GM19351 (cell line): Measurements from ENCODE around the gene MEI4.
A peak's percentile ranks its signal among the peaks of the same experiment; 100 is the strongest.
"Not testable (repeated sequence)": the region's sequence is repeated elsewhere in the genome, so short reads cannot be mapped to it uniquely, and the experiment has no call there.

Experiments
- ATAC-seq: cut with Tn5 transposase; IDR thresholded peaks from one replicate; pipeline ENCODE4 v1.9.1; 2021; ENCODE audit warnings: mild to moderate bottlenecking, moderate library complexity; ENCODE audit not compliant: unreplicated experiment

The MEI4 gene

DNA sequence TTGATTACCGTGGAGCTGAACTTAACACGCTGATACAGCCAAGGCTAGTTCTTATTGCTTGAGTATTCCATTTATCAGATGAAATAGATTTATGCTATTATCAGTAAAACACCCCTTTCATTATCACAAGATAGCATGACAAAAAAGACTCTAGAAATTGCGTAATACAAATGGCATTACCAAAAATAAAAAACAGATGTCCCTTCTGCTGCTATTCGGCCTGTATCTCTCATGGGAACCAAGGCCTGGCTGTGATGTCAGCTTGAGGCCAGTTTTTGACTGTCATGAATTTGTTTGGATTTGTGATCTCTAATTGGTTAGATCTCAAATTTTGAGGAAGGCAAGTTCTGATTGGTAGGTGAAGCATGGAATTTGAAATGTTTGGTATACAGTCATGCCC is 25.2 kb downstream of the MEI4 start:
- ATAC-seq, result no peak

DNA sequence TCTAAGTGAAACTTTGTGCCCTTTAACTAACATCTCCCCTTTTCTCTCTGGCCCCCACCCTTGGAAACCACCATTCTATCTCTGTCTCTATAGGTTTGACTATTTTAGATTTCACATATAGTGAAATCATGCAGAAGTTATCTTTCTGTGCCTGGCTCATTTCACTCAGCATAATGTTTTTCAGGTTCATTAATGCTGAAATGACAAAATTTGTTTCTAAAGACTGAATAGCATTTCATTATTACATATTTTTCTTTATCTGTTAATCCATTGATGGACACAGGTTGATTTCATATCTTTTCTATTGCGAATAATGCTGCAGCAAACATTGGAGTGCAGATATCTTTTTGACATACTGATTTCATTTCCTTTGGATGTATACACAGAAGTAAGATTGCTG is 30.7 kb downstream of the MEI4 start:
- no peak for ATAC-seq

DNA sequence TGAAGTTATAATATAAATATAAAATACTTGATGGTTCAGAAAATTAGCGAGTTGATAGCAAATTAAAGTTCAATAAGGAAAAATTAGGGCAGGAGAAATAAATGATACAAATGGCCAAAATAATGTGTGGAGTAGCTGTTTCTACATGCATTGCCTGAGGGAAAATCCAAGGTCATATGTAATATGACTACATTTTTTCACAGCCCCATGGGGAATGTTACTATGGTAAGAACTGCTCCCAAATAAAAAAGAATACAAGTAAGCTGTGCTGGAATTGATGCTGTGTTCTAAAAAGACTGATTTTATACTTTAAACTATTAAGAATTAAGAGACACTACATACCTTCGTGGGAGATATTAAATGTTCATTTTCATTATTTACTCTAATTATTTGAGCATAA is 34.1 kb downstream of the MEI4 start:
- ATAC-seq, result no peak

DNA sequence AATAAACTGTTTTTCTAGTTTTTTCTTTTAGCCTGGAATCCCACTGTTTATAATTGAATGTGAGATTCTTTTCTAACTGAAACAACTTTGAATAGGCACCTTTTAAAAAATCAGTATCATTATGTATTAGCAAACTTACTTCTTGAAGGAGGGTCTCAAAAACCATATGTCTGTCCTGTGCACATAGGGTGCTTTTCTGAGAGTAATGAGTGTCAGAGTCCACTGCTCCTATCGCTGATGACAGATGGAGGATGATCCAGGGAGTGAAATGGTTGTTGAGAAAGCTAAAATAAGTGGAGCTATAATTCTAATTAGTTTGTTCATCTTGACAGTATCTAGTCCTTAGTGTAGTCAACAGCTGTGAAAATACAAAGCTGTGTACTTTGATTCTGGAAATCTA is 35.8 kb downstream of the MEI4 start:
- no peak for ATAC-seq

DNA sequence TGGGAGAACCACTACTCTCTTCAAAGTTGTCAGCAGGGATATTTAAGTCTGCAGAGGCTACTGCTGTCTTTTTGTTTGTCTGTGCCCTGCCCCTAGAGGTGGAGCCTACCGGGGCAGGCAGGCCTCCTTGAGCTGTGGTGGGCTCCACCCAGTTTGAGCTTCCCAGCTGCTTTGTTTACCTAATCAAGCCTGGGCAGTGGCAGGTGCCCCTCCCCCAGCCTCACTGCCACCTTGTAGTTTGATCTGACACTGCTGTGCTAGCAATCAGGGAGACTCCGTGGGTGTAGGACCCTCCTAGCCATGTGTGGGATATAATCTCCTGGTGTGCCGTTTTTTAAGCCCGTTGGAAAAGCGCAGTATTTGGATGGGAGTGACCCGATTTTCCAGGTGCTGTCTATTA is 47.3 kb downstream of the MEI4 start:
- ATAC-seq, result not testable (repeated sequence)

DNA sequence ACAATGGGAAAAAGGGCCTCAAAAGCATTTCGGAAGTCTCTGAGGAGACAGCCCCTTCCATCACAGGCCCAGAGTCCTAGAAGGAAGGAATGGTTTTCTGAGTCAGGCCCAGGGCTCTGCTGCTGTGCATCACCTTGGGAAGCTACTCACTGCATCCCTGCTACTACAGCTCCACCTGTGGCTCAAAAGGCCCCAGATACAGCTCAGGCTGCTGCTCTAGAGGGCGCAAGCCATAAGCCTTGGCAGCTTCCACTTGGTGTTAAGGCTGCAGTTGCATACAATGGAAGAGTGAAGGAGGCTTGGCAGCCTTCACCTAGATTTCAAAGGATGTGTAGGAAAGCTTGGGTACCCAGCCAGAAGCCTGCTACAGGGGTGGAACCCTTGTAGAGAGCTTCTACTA is 54.8 kb downstream of the MEI4 start:
- ATAC-seq, result no peak

DNA sequence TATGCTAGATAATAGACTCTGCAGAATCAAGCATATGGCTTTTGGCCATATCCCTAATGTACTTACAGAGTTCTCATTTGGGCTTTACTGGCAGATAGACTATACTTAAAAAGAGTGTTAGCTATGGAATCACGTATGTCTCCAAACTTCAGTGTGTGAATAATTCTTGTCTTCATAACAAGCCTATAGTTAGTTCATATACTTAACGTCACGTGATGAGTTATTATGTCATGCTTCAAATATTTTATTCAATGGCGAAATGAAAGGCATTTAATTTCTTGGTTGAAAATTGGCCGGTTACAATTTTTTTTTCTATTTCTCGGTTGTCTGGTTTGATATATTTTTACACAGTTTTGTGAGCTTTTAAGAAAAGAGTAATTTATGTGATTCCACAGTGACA is 62.7 kb downstream of the MEI4 start:
- no peak for ATAC-seq

DNA sequence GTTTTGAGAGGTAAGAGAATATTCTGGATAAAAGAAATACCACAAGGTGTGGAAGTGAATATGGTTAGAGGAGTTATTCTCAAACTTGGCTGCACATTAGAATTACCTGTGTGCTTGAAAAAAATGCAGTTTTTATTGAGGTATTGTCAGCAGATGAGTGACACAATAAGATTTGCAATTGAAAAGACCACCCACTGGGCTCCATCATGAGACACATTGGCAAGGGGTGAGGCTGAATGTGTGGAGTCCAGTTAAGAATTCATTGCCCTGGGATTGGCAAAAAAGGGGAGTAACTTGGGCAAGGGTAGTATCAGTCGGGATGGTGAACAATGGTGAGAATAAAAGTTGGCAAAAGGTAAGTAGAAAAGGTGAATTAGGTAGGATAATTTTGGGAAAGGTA is 63.5 kb downstream of the MEI4 start:
- ATAC-seq, result no peak

DNA sequence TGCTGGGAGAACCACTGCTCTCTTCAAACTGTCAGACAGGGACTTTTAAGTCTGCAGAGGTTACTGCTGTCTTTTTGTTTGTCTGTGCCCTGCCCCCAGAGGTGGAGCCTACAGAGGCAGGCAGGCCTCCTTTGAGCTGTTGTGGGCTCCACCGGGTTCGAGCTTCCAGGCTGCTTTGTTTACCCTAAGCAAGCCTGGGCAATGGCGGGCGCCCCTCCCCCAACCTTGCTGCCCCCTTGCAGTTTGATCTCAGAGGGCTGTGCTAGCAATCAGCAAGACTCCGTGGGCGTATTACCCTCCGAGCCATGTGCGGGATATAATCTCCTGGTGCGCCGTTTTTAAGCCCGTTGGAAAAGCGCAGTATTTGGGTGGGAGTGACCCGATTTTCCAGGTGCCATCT is 83.2 kb downstream of the MEI4 start:
- not testable (repeated sequence) for ATAC-seq

DNA sequence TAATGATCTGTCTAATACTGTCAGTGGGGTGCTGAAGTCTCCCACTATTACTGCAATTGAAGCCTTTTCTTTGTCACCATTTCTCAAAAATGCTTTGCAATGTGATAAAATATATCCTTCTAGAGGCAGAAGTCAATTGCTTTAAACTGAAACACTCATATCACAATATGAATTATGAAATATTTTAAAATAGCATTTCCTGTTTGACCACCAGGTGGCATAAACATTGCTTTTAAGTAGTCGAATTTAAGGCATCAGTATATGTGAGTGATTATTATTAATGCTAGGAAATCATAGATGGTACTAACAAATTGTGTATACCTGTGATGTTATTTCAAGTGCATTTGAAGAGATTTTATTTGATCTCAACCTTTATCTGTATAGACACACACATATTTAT is 87.5 kb downstream of the MEI4 start:
- peak; percentile 53 for ATAC-seq

DNA sequence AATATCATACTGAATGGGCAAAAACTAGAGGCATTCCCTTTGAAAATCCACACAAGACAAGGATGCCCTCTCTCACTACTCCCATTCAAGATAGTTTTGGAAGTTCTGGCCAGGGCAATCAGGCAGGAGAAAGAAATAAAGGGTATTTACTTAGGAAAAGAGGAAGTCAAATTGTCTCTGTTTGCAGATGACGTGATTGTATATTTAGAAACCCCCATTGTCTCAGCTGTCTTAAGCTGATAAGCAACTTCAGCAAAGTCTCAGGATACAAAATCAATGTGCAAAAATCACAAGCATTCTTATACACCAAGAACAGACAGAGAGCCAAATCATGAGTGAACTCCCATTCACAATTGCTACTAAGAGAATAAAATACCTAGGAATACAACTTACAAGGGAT is 99.3 kb downstream of the MEI4 start:
- ATAC-seq, result not testable (repeated sequence)

DNA sequence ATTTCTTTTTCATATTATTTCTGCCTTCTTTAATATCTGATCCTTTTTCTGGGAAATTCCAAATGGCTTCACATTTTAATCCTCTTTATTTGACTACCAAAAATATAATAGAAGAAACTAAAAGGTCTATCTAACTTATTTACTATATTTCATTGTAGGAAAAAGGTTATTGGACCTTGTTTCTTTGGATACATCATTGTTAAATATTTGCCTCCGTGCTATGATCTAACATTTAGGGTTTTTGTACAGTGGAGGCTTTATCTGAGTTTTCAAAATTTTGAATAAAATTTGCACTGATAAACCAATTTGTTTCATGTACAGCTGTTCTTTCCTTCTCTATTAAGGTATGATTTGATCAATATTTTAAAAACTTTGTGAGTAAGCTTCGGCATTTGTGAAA is 109.5 kb downstream of the MEI4 start:
- no peak for ATAC-seq

DNA sequence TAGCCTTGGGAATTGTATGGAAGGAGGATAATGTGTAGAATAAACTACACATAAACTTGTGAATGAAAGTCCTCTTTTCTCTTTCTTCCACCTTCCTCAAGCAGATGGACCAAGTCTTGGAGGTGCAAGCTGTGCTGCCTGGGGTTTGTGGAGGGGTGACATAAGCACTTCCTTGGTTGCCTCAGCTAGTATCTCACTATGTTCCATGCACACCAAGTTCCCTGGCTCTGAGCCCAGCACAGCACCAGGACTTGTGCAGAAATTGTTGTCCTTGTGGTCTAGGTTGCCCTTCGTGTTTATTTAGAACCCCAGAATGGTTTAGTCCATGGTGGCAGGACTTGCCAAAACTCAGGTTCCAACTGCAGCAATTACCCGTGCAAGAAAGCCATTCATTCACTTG is 110.3 kb downstream of the MEI4 start:
- no peak for ATAC-seq

DNA sequence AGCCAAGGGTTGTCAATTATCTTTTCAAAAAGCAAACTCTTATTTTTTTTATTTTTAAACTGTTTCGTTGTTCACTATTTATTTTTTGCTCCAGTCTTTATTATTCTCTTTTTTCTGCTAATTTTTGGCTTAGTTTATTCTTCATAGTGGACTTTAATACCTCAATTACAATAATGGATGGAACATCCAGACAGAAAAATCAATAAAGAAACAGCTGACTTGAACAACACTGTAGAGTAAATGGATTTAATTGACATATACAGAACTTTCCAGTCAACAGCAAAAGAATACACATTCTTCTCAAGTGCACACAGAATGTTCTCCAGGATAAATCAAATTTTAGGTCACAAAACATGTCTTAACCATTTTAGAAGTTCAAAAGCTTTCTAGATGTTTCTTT is 111.5 kb downstream of the MEI4 start:
- no peak for ATAC-seq

DNA sequence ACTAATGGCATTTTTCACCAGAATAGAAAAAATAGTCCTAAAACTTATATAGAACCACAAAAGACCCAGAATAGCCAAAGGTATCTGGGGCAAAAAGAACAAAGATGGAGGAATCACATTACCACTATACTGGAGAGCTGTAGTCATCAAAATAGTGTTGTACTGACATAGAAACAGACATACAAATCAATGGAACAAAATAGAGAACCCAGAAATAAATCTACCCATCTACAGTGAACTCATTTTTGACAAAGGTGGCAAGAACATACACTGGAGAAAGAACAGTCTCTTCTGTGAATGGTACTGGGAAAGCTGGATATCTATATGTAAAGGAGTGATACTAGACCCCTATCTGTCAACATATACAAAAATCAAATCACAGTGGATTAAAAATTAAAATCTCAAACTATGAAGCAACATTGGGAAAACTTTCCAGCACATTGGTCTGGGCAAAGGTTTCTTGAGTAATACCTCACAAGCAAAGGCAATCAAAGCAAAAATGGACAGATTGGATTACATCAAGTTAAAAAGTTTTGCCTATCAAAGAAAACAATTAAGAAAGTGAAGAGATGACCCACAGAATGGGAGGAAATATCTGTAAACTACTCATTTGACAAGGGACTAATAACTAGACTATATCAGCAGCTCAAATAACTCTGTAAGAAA is 120.5 kb downstream of the MEI4 start:
- ATAC-seq, result no peak

DNA sequence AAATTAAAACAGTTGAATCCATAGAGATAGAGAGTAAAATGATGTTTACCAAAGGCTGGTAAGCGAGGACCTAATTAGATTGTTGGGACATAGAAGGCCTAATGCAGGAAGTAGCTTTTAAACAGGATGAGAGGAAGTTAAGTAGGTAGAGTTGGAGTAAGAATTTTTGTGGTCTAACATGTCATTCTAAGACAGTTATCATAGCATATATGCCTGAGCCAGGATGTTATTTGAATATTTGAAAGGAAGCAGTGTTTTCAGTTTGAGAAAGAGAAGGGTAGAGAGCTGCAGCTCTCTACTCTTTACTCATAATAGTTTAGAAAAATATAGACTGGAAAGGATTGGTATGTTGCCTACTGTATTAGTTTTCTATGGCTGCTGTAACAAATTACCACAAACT is 121.6 kb downstream of the MEI4 start:
- no peak for ATAC-seq

DNA sequence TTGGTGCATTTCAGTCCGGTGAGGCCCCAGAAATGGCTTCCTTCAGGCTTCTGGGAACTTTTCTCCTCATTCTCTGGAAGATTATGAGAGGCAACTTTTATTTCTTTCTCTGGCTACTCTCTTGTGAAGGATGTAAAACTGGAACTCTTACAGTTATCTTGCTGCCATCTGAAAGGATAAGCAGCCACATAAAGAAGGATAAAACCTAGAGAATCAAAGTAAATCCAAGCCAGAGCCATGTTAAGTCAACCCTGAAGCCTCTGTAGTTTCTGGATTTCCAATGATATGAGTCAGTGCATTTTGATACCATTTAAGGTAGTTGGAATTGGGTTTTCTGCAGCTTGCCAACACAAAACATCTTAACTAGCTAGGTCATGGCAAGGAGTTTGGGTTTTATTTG is 123.6 kb downstream of the MEI4 start:
- ATAC-seq, result no peak

DNA sequence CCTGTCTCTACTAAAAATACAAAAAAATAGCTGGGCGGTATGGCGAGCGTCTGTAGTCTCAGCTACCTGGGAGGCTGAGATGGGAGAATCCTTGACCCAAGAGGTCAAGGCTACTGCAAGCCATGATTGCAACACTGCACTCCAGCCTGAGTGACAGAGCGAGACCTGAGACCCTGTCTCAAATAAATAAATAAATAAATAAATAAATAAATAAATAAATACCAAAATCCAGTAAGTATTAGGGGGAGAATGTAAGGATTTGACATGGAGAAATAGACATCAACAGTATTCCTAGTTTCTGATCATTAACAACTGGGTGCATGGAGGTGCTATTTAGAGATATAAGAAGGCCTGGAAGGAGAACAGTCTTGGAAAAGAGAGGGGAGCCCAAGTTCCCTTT is 125.7 kb downstream of the MEI4 start:
- ATAC-seq, result no peak

DNA sequence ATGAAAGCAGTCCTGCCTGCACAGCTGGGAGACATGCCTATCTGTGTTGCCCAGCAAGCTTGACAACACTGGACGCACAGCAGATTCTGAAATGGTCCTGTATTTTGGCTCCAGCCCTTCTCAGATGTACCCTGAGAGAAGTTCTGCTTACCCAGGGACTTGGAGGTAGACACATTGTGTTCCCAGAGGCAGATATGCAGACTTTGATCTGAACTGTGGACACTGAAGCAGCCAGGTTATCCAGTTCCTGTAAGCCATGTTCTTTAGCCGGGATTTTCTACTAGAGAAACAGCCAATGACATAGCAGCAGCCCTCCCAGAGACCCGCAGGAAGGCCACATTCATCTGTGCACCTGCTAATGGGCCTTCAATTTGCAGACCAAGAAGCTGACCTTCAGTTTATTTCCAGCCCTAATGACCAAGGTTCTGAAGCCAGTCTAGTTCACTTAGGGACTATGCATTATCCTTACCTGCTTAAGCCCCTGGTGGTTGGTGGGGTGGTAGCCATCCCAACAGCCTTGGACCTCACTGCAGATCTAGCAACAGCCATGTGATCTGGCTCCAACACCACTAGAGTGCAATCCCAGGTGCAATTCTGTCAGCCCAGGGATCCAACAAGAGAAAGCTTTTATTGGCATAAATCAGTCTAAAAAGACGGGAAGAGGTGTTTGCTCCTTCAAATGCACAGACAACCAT is 134.2 kb downstream of the MEI4 start:
- no peak for ATAC-seq

DNA sequence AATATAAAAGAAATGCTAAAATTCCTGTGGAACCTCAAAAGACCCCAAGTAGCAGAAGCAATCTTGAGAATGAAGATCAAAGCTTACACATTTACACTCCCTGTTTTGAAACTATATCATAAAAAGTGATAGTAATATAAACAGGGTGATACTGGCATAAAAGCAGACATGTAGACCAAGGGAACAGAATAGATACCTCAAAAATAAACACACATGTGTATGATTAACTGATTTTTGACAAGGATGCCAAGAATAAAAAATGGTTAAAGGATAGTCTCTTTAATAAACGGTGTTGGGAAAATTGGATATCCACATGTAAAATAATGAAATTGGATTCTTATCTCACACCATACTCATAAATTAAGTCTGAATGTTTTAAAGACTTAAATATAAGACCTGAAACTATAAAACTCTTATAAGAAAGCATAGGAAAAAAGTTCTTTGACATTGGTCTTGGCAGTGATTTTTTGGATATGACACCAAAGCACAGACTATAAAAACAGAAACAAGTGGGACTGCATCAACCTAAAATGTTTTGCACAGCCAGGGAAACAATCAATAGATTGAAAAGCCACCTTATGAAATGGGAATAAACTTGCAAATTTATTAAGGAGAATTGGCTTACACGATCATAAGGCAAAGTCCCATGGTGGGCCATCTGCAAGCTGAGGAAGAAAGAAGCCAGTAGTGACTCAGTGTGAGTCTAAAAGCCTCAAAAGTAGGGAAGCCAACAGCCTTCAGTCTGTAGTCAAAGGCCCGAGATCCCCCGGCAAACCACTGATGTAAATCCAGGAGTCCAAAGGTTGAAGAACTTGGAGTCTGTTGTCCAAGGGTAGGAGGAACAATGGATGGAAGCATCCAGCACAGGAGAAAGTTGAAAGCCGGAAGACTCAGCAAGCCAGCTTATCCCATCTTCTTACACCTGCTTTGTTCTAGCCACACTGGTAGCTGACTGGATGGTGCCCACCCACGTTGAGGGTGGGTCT is 144.3 kb downstream of the MEI4 start:
- ATAC-seq, result no peak

DNA sequence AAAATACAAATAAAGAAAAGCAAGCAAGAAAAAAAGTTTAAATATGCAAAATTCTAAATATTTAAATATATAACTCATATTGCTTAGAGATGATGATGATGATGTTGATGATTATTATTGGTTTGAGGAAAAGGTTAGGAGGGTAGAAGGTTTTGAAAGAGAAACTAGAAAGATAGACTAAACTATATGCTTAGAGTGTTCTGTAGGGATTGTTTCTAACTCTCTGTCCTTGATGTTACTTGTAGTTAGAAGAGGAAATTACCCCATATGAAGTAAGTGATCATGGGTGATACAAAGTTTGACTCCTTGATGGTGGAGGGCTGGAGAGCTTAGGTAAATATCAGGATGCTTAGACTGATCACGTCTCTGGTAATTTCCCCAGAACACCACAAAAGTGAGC is 159.5 kb downstream of the MEI4 start:
- no peak for ATAC-seq

DNA sequence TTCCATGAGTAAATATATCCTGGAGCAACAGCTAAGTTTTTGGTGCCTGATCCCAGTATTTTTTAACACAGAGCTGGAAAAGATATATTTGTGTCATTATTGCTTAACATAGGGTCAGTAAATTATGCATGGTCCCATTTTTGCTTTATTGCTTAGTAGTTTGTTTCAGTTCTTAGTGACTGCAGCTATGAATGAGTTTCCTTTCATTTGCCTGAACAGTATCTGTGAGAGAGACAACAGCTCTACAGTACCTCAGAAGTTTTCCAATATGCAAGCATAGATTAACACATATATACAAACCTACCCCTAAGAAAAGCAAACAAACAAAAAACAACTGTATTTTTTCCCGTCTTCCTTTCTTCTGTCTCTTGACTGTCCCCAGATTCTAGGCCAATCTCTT is 160.3 kb downstream of the MEI4 start:
- no peak for ATAC-seq
